OCI-LY3 (cell line): ENCODE data around the gene NPTN.

Experiments
- EZH2phosphoT487 ChIP-seq: fragments of 200-600 bp; shearing (Covaris generic); IDR thresholded peaks from 2 replicates; pipeline ENCODE4 v1.6.1; 2018; ENCODE audit warnings: antibody characterized with exemption, mixed run types, low read depth
- TF ChIP-seq, protein P1 (sequence below): fragments of 200-600, 300-600 bp; sonication (generic); IDR thresholded peaks from 2 replicates; pipeline ENCODE4 v1.5.1; 2014; ENCODE audit warnings: antibody characterized with exemption, low read length, low read depth

DNA sequence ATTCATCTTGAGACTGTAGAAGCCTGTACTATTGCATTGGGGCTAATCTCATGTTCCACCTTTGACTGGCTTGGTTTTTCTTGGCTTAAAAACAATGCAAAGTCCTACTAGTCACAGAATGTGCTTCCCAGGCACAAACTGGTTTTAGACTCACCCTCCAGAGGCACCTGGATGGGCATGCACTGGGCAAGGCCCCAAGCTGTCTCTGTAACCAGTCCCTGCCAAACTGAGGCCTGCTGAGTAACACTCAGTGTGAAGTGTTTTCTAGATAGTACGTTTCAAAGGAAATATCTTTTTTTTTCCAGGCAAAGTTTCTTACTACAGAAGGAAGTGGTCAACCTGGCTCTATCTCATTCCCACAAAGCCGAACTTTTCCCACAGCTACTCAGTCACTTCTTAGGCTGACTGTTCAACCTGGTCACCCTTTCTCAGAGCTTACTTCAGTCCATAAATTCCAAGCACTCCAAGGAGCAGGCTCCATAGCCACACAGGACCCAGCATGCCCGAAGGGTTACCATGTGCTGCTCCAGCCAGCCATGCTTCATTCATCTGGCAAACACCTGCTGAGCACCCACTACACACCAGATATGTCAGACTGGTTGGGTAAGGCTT is 57.4 kb downstream of the NPTN start:
- TF ChIP-seq, protein P1, sequence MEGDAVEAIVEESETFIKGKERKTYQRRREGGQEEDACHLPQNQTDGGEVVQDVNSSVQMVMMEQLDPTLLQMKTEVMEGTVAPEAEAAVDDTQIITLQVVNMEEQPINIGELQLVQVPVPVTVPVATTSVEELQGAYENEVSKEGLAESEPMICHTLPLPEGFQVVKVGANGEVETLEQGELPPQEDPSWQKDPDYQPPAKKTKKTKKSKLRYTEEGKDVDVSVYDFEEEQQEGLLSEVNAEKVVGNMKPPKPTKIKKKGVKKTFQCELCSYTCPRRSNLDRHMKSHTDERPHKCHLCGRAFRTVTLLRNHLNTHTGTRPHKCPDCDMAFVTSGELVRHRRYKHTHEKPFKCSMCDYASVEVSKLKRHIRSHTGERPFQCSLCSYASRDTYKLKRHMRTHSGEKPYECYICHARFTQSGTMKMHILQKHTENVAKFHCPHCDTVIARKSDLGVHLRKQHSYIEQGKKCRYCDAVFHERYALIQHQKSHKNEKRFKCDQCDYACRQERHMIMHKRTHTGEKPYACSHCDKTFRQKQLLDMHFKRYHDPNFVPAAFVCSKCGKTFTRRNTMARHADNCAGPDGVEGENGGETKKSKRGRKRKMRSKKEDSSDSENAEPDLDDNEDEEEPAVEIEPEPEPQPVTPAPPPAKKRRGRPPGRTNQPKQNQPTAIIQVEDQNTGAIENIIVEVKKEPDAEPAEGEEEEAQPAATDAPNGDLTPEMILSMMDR, result no peak
- no peak for TF ChIP-seq EZH2phosphoT487
